Measurements from ENCODE around the gene ZMYM5.
"Not testable (repeated sequence)": the region's sequence is repeated elsewhere in the genome, so short reads cannot be mapped to it uniquely, and the experiment has no call there.

ZMYM5 gene

GRCh38 chr13:19863323-19864023 is at the start of gene ZMYM5:
Gene ZMYM5 (minus strand): TSS chr13:19863649. CDS start chr13:19852180, 11,469 bp downstream.
- peak; percentile 100 for DNase-seq
- Histone ChIP-seq H3K9me3 (ENCODE audit: severe bottlenecking) (no peaks in the 10 kb centered on the region), H3K36me3 (peaks cover 26% of the 10 kb centered on the region), H3K27me3 (ENCODE audit: insufficient read depth, low read depth, severe bottlenecking) (no peaks in the 10 kb centered on the region), H3K4me3 (ENCODE audit: low read depth, low read length) (peak within 1 kb of the TSS; percentile 100), H3K27ac (peak within 1 kb of the TSS; percentile 94)
- TF ChIP-seq CTCF (IDR thresholded peaks at IDR 0.05; ENCODE audit: low read depth, low read length) = no peak

DNA sequence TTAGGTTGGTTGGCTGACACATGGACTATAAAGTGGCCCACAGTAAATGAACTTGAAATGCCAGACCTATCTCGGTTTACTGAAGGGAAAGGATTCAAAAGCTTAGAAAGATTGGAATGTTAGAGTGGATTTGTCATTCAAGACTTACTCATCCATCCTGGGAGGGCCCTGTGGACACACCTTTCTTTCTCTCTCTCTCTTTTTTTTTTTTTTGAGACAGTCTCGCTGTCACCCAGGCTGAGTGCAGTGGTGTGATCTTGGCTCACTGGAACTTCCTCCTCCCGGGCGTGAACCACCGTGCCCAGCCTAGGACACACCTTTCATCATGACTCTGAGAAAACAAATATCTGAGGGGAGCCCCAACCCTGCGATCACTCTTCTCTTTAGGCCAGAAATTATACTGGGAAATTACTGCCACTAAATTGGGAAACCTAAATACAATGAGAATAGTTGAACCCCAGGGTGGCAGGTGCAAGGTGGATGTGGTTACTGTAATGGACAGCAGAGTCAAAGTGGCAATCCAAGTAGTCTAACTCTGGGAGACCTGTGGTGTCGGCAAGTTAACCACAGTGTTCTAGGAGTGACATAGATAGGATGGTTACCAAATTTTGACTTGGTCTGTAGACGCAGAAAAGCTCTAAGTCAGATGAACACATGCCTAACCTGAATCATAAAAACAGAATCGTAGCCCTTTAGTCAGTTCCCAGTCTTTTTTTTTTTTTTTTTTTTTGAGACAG is 47.1 kb upstream of the ZMYM5 start:
- H3K27ac ChIP-seq = no peak overlapping the region
- TF ChIP-seq CTCF (IDR thresholded peaks at IDR 0.05; ENCODE audit: low read depth, low read length) = no peak
- H3K4me3 ChIP-seq (ENCODE audit: low read depth, low read length) = no peak overlapping the region
- no peaks in the 10 kb centered on the region for H3K9me3 ChIP-seq (ENCODE audit: severe bottlenecking)
- H3K36me3 ChIP-seq = no peaks in the 10 kb centered on the region
- no peaks in the 10 kb centered on the region for H3K27me3 ChIP-seq (ENCODE audit: insufficient read depth, low read depth, severe bottlenecking)
- no peak for DNase-seq

DNA sequence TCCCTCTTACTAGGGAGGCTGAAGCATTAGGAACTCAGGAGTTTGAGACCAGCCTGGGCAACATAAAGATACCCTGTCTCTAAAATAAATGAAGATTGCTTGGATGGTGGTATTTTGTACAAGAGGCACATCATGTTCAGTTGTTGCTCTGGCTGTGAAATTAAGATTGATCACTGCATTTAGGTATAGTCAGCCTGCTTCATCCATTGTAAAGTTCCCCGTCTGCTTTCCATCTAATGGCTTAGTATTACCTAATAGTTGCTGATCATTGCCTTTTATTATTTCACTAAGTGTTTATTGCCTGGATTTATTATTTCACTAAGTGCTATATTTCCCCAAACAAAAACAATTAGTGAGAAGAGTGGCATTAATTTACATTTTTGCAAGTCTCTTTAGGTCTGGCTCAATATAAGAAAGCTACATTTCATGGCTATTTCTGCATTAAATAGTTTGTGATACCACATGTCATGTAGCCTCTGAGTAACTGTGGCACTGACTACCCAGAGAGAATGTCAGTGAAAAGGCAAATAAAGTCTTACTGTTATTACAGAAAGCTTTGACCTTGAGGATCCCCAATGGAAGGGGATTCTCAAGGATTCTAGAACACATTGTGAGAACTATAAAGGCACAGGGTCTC is 45.0 kb upstream of the ZMYM5 start:
- H3K27ac ChIP-seq = no peak overlapping the region
- no peak for DNase-seq
- no peaks in the 10 kb centered on the region for H3K9me3 ChIP-seq (ENCODE audit: severe bottlenecking)
- H3K27me3 ChIP-seq (ENCODE audit: insufficient read depth, low read depth, severe bottlenecking) = no peaks in the 10 kb centered on the region
- H3K36me3 ChIP-seq = no peaks in the 10 kb centered on the region
- no peak overlapping the region for H3K4me3 ChIP-seq (ENCODE audit: low read depth, low read length)
- no peak for TF ChIP-seq CTCF (IDR thresholded peaks at IDR 0.05; ENCODE audit: low read depth, low read length)

DNA sequence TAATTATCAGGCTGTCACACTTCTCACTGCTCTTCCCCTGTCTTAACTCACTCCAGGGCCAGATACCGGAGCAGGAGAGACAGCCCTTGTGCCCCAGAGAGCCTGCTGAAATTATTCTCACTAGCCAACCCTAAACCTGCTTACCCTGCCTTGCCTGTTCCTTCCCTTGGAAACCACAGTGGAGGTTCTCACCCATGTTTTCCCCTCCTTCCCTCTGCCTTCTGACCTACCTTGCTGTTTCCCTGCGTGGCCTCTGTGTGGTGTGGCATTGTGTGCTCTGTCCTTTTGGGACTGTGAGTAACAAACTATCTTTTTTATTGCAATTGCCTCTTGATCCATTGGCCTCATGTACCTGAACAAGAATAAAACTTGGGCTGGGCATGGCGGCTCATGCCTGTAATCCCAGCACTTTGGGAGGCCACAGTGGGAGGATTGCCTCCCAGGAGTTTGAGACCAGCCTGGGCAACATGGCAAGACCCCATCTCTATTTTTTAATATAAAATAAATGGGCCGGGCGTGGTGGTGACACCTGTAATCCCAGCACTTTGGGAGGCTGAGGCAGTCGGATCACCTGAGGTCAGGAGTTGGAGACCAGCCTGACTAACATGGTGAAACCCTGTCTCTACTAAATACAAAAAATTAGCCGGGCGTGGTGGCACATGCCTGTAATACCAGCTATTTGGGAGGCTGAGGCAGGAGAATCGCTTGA is 42.2 kb upstream of the ZMYM5 start:
- H3K27me3 ChIP-seq (ENCODE audit: insufficient read depth, low read depth, severe bottlenecking); H3K36me3 ChIP-seq; H3K4me3 ChIP-seq (ENCODE audit: low read depth, low read length); H3K27ac ChIP-seq; H3K9me3 ChIP-seq (ENCODE audit: severe bottlenecking); DNase-seq: not testable (repeated sequence)

- no peak for TF ChIP-seq CTCF (IDR thresholded peaks at IDR 0.05; ENCODE audit: low read depth, low read length)
- Histone ChIP-seq H3K4me3 (ENCODE audit: low read depth, low read length) (no peak overlapping the region), H3K9me3 (ENCODE audit: severe bottlenecking) (no peaks in the 10 kb centered on the region), H3K36me3 (no peaks in the 10 kb centered on the region), H3K27ac (no peak overlapping the region), H3K27me3 (ENCODE audit: insufficient read depth, low read depth, severe bottlenecking) (no peaks in the 10 kb centered on the region)
- DNase-seq = no peak
Observed at GRCh38 chr13:19890030-19890429, 26.6 kb upstream of the ZMYM5 start.

DNA sequence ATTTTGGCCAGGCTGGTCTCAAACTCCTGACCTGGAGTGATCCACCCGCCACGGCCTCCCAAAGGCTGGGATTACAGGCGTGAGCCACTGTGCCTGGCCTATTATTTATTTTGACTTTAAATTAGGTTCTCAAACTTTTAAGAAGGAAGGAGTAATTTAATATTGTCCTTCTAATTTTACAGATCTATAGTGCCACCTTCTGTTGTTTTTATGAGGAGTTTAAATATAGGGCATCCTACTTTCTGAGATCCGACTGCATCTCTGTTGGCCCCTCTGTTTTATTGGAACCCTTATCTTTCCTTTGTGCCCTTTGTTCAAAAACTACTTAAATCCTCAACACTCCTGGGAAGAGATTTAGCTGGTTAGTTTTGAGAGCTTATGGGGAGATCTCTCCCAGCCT is 25.4 kb upstream of the ZMYM5 start:
- no peaks in the 10 kb centered on the region for H3K27me3 ChIP-seq (ENCODE audit: insufficient read depth, low read depth, severe bottlenecking)
- TF ChIP-seq CTCF (IDR thresholded peaks at IDR 0.05; ENCODE audit: low read depth, low read length) = no peak
- no peak for DNase-seq

More for the DNA sequence above, 25.4 kb upstream of the ZMYM5 start:
- no peak overlapping the region for H3K4me3 ChIP-seq (ENCODE audit: low read depth, low read length)
- no peaks in the 10 kb centered on the region for H3K9me3 ChIP-seq (ENCODE audit: severe bottlenecking)
- H3K36me3 ChIP-seq = no peaks in the 10 kb centered on the region
- H3K27ac ChIP-seq = no peak overlapping the region

Data from WERI-Rb-1 (cell line).